Spleen (tissue), 7 donors: ENCODE measurements around the gene ASPDH.

Source experiments
- POLR2AphosphoS5 ChIP-seq, 3 donors: sonication (generic); formaldehyde crosslinking; IDR thresholded peaks; one replicate each; pipeline ENCODE4 v1.5.1; 2017; ENCODE audit warnings: antibody characterized with exemption in 3 of 3
- TF ChIP-seq, protein P1 (sequence below), 11 experiments: fragments of 200-600 bp in 7 of 11; fragments of 450-650 bp in 4 of 11; sonication (generic) in 4 of 11; IDR thresholded peaks in 8 of 11; conservative IDR thresholded peaks in 3 of 11; 1 replicate in 7 of 11; 2 replicates in 4 of 11; pipeline versions ENCODE4 v1.4.0 to v1.8.0; 2016 to 2021; ENCODE audit warnings: antibody characterized with exemption in 11 of 11, inconsistent platforms in 4 of 11, mild to moderate bottlenecking in 1 of 11
- donor health status: DM: no; HTN: no; CAD: no; lungs with moderate emphysema.
- donor health status: DM: no; HTN: no; CAD: no.
- donor health status: DM: no; HTN: no; CAD: no.

DNA sequence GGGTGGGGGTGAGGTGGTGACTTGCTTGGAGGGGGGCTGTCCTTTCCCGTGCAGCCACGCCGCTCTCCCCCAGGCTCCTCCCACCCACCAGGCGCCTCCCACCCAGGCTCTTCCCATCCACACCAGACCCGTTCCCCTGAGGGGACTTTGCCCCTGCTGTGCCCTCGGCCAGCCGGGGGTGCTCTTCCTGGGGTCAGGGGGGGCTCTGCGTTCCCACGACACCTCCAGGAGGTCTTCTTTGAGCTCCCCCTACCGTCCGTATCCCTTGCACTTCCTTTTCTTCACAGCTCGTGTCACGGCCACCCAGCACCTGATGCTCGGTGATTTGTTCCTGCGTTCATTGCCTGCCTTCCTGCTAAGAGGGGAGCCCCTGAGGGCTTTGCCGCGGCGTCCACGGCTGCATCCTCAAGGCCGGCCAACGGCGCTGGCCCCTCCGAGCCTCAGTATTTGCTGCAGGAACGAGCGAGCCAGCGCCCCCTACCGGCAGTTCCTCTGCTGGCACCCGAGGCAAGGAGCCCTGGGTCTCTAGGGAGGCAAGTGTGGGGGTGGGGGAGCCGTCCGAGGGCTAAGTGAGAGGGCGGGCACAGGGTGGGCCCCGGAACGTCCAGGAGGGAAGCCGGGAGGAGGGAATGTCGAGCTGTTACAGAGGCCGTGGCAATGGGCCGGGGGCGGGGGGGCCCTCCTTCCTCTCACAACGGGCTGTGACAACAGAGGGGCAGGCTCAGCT lies 42.7 kb upstream of the ASPDH start:
- TF ChIP-seq, protein P1, sequence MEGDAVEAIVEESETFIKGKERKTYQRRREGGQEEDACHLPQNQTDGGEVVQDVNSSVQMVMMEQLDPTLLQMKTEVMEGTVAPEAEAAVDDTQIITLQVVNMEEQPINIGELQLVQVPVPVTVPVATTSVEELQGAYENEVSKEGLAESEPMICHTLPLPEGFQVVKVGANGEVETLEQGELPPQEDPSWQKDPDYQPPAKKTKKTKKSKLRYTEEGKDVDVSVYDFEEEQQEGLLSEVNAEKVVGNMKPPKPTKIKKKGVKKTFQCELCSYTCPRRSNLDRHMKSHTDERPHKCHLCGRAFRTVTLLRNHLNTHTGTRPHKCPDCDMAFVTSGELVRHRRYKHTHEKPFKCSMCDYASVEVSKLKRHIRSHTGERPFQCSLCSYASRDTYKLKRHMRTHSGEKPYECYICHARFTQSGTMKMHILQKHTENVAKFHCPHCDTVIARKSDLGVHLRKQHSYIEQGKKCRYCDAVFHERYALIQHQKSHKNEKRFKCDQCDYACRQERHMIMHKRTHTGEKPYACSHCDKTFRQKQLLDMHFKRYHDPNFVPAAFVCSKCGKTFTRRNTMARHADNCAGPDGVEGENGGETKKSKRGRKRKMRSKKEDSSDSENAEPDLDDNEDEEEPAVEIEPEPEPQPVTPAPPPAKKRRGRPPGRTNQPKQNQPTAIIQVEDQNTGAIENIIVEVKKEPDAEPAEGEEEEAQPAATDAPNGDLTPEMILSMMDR (IDR thresholded peaks at IDR 0.05 in 8 of 11, conservative IDR thresholded peaks at IDR 0.05 in 3 of 11): peak in 10 of 11 experiments; percentile 34 to 84 (median 64)
- TF ChIP-seq POLR2AphosphoS5 (IDR thresholded peaks at IDR 0.05): no peak
